HG03108 (cell line): ENCODE data around the gene PIK3AP1.
"Not testable (repeated sequence)": the region's sequence is repeated elsewhere in the genome, so short reads cannot be mapped to it uniquely, and the experiment has no call there.

Experiments
- ATAC-seq: cut with Tn5 transposase; IDR thresholded peaks from one replicate; pipeline ENCODE4 v1.9.1; 2021; ENCODE audit warnings: moderate library complexity; ENCODE audit not compliant: unreplicated experiment

Gene PIK3AP1

DNA sequence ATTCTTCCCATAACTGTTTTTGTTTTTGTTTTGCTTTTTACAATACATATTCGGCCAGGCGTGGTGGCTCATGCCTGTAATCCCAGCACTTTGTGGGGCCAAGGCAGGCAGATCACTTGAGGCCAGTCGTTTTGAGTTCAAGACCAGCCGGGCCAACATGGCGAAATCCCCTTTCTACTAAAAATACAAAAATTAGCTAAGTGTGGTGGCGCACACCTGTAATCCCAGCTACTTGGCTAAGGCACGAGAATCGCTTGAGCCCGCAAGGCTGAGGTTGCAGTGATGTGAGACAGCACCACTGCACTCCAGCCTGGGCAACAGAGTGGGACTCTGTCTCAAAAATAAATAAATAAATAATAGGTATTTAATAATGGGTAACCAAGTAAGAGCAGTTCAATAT lies 135.8 kb downstream of the PIK3AP1 start:
- ATAC-seq: no peak

DNA sequence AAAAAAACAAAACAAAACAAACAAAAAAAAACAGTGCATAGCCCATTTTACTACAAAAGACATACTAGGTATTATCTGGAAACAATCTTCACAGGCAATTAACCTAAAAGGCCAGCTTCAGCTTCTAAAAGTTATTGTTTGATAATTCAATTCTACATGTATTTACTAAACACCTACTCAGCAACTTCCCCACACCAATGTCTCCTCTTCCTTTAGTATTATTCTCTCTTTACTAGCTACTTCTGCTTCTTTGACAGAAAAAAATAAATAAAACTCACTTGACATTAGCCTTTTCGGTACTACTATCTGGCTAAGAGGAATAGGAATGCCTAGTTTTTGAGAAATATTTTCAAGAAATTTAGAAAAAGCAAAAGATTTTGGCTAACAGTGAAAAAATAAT lies 136.3 kb downstream of the PIK3AP1 start:
- ATAC-seq: no peak

DNA sequence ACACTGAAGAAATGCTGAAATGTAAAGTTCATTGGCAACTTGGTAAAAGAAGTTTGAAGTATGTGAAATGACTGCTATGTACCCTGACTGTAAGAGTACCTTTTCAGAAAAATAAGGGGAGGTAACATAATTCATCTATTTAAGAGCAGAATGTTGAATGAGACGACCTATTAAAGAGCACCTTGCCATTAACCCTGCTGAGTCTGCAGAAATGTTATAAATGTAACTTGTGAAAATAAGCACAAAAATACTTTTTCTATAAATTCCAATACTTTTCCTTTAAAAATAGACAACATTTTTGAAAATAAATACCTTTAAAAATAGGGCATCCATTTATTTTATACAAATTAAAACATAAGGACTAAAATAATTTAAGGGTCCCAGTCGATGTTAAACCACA lies 141.2 kb downstream of the PIK3AP1 start:
- no peak for ATAC-seq

DNA sequence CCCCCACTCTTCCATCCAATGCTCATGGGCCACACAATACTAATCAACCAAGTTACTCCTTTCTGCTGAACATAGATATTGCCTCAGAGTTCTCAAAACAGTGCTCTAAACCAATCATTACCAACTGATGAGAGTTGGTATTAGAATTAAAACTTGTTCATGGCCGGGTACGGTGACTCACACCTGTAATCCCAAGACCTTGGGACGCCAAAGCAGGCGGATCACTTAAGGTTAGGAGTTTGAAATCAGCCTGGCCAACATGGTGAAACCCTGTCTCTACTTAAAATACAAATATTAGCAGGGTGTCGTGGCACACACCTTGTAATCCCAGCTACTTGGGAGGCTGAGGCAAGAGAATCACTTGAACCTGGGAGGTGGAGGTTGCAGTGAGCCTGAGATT lies 141.7 kb downstream of the PIK3AP1 start:
- no peak for ATAC-seq

DNA sequence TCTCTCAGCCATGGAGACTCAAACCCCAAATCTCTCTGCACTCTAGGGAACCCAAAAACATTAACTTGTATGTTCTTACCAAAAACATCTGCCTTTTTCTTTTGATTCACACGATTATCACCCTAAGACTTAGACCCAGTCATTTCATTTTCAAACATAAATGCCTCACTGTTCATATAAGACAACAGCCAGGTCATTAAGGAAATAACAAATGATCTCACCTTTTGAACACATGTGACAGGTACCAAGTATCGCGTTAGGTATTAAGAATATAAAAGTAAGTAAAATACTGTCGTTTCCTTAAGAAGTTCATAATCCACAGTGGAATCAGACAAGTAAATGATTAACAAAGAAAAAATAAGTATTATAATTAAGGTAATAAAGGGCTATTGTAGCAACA lies 142.3 kb downstream of the PIK3AP1 start:
- ATAC-seq: no peak

DNA sequence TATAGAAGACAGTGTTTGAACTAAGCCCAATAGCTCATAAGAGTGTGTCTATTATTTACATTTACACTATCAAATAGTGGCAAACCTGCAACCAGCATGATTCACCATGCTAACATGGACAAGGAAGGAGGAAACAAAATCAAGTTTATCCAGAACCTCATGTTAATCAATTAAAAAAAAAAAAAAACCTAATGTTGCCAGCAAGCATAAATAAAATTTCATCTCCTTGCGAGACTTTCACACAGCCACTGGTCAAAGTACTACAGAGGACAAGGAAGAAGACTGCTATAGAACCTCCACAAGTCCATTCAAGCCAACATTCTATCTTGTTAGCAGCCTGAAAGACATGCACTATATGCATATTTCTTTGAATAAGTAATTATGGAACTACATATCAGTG lies 143.2 kb downstream of the PIK3AP1 start:
- ATAC-seq: no peak

DNA sequence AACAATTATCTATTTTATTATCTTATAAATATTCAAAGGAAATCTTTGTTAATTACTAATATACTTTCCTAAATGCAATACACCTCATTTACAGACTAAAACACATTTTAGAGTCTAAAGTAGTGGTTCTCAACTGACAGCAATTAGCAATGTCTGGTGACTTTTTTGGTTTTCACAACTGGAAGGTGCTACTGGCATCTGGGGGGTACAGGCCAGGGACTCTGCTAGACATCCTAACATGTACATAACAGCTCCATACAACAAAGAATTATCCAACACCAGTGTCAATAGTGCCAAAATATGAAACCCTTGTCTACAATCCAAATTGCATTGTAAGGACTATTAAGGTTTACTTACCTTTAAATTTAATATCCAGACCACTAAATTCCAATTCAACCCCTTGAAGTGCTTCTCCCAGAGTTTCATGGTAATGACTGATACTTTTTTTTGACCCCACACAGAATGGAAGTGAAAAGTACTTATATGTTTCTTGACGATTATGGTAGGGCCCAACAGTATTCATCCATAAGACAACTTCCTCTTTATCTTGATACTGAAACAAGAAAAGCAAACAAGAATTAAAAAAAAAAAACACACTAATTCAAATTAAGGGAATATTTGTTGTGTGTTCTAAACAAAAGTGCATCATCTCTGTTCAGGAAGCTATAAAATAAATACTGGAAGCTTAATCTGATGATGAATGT lies 143.9 kb downstream of the PIK3AP1 start:
- no peak for ATAC-seq

DNA sequence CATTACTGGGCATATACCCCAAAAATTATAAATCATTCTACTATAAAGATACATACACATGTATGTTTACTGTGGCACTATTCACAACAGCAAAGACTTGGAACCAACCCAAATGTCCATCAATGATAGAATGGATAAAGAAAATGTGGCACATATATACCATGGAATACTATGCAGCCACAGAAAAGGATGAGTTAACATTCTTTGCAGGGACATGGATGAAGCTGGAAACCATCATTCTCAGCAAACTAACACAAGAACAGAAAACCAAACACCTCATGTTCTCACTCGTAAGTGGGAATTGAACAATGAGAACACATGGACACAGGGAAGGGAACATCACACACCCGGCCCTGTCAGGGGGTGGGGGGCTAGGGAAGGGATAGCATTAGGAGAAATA lies 145.8 kb downstream of the PIK3AP1 start:
- ATAC-seq: not testable (repeated sequence)

DNA sequence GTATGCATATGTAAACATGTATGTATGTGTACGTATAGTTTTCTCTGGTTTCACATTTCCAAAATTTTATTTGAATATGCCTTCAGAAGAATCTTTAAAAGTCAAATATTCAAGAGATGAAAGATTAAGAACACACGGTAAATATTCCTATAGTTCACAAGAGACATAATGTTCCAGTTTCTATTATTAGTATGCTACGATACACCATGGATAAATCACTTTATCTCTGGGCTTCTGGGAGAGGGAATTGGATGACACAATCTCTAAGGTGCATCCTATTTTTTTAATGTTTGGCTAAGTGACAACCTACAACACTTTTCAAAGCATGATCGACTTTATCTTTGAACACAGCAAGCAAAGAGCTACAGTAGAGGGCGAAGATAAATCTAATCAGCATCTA lies 147.3 kb downstream of the PIK3AP1 start:
- ATAC-seq: no peak

DNA sequence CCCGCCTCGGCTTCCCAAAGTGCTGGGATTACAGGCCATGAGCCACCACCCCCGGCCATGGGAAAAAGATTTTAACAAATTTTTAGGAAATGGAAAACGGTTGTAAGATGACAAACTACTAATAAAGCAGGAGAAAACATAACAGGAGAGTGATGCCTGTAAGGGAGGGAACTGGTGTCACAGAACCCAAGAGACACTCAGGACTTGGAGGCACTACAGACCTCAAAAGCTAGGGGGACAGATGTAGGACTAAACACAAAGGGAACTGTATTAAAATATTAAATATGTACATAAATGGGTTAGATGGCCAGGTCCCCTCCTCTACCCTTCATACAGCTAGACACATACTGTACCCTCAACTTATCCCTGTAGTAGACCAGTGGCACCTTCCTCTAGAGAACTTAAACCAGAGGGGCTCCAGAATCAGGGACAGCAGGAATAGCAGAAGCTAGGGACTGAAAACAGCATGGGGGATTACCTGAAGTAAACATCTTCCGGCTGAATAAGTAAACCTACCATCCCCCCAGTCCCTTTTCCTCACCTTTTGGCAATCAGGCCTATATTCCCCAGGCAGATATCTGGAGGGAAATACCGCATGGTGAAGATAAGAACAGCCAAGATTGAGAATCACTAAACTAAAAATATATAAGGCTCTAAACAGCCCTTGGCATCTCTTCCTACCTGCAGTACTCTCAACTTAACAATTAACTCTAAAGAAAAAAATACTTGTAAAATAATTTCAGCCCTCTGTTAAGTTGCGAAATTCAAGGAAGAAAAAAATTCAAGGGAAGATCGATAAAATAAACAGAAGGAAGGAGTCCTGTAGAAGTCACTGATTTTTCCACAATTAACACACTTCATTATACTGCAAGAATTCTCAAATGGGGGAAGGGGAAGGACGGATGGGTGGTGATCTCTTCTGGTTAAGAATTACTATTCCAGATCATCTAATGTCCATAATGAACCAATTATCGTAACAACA lies 149.0 kb downstream of the PIK3AP1 start:
- ATAC-seq: no peak

DNA sequence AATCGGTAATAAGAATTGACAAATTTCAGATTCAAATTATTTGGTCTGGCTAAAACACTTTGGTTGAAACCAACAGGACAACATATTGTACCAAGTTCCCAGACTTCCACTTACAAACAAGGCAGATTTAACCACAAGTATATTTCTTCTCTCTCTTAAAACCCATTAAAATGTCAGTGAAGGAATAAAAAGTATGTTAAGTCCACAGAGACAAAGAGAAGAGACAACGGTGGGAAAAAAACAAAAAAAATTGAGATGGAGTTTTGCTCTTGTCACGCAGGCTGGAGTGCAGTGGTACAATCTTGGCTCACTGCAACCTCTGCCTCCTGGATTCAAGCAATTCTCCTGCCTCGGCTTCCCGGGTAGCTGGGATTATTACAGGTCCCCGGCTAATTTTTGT lies 149.8 kb downstream of the PIK3AP1 start:
- ATAC-seq: no peak

DNA sequence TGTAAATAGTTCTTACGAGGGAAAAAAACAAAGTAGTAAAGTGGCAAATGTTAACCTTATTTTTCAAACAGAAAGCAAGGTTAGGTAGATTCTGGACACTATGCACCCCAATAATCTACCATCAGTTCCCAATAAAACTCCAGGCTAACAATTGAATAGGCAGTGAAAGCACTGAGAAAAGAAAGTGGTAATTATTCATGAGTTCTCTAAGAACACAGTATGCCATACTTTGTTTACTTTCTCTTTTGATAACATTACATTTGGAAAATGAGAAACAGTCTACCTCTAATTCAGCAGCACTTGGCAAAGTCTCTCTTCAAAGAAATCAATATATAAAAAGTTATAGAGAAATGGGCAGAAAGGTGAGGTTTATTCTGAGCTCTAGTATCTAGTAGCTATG lies 151.9 kb downstream of the PIK3AP1 start:
- no peak for ATAC-seq

DNA sequence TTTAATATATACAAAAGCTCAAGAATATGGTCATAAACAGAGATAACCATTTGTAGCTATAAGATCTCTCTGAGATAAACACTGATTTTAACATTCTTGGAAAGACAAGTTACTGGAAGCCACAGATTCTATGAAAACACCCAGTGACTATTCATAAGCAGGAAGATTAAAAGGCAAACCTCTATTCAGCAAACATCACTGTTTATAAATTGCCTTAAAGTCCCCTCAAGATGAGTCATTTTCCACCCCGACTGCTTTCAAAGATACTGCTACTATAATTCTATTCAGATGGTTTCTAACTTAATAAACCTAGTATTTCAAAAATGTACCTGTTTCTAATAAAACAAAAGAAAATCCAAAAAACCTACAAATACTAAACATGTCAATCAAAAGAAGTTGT lies 154.5 kb downstream of the PIK3AP1 start:
- ATAC-seq: no peak

DNA sequence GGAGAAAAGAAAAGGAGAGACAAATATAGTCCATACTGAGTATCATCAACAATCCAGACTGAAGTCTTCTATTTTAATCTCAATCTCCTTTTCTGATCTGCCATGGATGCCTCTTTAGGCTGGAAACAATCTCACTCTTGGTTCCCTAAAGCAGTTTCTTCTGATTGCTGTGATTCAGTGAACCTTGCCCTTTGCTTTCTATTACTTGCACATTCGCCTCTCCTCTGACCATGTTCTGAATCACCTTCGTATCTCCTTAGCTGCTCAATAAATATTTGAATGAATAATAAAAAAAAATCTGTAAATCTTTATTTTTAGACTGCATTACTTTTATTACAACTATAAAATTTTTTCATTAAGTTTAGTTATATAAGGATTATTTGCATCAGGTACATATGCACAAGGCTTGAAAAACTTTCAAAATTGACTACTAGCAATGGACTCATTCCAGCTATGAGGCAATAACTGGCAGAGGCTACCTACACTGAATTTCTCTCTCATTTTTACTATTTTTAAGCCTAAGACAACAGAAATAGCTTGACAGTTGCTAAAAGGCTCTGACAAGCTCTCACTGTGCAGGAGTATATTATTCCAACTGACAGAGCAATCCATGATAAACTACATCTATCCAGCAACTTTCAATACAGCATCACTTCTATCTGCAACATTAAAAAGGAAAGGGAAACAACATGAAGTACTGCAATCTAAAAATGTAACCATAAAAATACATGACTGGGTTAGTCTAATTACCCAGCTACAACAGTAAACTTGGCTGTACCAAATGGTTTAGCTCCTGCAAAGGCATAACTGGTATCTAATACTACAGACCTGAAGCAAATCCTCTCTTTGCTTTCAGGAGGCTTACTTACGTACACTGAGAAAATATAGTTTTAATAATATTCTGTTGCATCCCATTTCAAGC lies 159.1 kb downstream of the PIK3AP1 start:
- no peak for ATAC-seq

DNA sequence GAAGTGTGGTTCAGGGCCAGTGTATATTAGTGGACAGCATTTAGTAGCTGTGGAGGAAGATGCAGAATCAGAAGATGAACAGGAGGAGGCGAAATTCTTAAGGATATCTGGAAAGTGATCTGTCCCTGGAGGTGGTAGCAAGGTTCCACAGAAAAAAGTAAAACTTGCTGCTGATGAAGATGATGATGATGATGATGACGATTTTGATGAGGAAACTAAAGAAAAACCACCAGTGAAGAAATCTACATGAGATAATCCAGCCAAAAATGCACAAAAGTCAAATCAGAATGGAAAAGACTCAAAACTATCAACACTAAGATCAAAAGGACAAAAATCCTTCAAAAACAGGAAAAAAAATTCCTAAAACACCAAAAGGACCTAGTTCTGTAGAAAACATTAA lies 159.8 kb downstream of the PIK3AP1 start:
- no peak for ATAC-seq

DNA sequence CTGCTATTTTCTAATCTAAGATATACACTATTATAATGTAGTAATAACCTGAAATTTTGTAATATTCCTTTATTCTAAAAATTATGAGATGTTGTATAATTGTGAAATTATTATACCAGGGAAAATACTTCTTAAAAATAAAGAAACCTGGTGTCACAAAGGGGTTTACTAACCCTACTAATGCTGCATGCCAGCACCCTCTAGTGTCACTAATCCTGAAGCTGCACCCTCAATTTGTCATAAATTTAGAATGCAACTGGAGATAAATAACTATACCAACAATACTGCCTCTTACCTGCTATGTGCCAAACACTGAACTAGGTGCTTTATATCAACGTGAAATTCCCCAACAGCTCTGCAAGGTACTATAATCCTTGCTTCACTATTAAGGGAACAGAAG lies 164.3 kb downstream of the PIK3AP1 start:
- ATAC-seq: no peak

DNA sequence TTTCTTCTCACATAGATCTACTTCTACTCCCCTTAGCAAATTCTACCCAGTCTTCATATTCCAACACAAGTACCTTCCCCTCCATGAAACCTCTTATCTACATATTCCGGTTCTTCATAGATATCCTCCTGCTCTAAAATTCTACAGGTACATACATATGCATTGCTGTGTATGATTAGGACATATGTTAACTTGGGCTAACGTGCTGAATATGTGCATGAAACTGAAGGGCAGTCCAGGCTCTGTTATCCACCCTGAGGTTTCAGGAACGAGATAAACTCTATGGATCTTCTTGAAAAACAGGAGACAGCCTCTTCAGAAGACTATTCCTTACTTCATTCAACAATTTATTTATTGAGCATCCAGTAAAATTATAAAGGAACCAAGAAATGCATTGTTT lies 165.0 kb downstream of the PIK3AP1 start:
- ATAC-seq: no peak

DNA sequence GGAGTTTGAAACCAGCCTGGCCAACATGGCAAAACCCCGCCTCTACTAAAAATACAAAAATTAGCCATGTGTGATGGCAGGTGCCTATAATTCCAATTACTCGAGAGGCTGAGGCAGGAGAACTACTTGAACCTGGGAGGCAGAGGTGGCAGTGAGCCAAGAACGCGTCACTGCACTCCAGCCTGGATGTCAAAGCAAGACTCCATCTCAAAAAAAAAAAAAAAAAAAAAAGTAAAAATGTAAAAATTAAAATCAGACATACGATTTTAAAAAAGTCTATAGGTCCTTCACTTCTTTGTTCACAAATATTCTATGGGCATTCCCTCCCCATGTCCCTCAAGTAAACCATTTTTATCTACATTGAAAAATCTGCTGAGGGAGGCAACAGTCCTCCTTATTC lies 171.7 kb downstream of the PIK3AP1 start:
- no peak for ATAC-seq

DNA sequence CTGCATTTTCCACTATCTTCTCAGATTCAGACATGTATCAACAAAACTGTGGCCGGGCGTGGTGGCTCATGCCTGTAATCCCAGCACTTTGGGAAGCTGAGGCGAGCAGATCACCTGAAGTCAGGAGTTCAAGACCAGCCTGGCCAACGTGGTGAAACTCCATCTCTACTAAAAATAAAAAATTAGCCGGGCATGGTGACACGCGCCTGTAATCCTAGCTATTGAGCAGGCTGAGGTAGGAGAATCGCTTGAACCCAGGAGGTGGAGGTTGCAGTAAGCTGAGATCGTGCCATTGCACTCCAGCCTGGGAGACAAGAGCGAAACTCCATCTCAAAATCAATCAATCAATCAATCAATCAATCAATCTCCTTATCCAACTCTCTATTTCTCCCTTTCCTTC lies 174.8 kb downstream of the PIK3AP1 start:
- ATAC-seq: not testable (repeated sequence)
